WTC11 (cell line): ENCODE data around the gene NLGN3. TPM values are rescaled to one million over a fixed set of nuclear protein-coding genes. Genes with fewer than 3 reads are reported as not detected.

ENCODE experiments used
- ATAC-seq: fragments of 200-7000 bp; cut with Tn5 transposase; 2 replicates; pipeline ENCODE4 v1.10.0; 2021; ENCODE audit warnings: mild to moderate bottlenecking, moderate library complexity
- CTCF ChIA-PET: fragments of 300-600 bp; sonication (Branson Sonifier 250); formaldehyde crosslinking; loops from one replicate; lab custom pipeline; 2021; ENCODE audit warnings: antibody characterized with exemption; lab: Charles Lee
- POLR2A ChIA-PET: fragments of 350-600 bp; sonication (Branson Sonifier 250); formaldehyde crosslinking; loops from one replicate; lab custom pipeline; 2021; ENCODE audit warnings: antibody characterized with exemption; lab: Charles Lee
- DNase-seq: peaks from one replicate; pipeline ENCODE4 v3.0.0; 2021; ENCODE audit warnings: low spot score
- H3K27ac Mint-ChIP-seq: 2 replicates; pipeline ENCODE4 v1.8.0; 2021; ENCODE audit warnings: mixed read lengths
- H3K27me3 Mint-ChIP-seq: 2 replicates; pipeline ENCODE4 v1.8.0; 2021; ENCODE audit warnings: low read depth, mild to moderate bottlenecking, moderate library complexity, mixed read lengths
- H3K36me3 Mint-ChIP-seq: 2 replicates; pipeline ENCODE4 v1.8.0; 2021; ENCODE audit warnings: mixed read lengths
- H3K4me1 Mint-ChIP-seq: 2 replicates; pipeline ENCODE4 v1.8.0; 2022; ENCODE audit warnings: mixed read lengths
- H3K4me3 Mint-ChIP-seq: 2 replicates; pipeline ENCODE4 v1.8.0; 2021; ENCODE audit warnings: mild to moderate bottlenecking, moderate library complexity, mixed read lengths
- H3K9me3 Mint-ChIP-seq: 2 replicates; pipeline ENCODE4 v1.8.0; 2021; ENCODE audit warnings: mixed read lengths
- CREB1 ChIP-seq: sonication (generic); formaldehyde crosslinking; IDR thresholded peaks from 2 replicates; pipeline ENCODE4 v1.8.0; 2023; ENCODE audit warnings: mild to moderate bottlenecking, missing genetic modification reagents
- CREM ChIP-seq: sonication (generic); formaldehyde crosslinking; IDR thresholded peaks from 2 replicates; pipeline ENCODE4 v1.8.1; 2022; ENCODE audit warnings: mild to moderate bottlenecking, missing genetic modification reagents, moderate library complexity
- EMX1 ChIP-seq: fragments of 250-450 bp; sonication (Bioruptor Pico); IDR thresholded peaks from 2 replicates; pipeline ENCODE4 v1.8.0; 2021; ENCODE audit warnings: mild to moderate bottlenecking
- HMGA2 ChIP-seq: fragments of 250-450 bp; sonication (Bioruptor Pico); IDR thresholded peaks from 2 replicates; pipeline ENCODE4 v1.4.0; 2021; ENCODE audit warnings: mild to moderate bottlenecking, moderate library complexity
- JUN ChIP-seq: sonication (generic); formaldehyde crosslinking; IDR thresholded peaks from 2 replicates; pipeline ENCODE4 v1.8.0; 2023; ENCODE audit warnings: mild to moderate bottlenecking, missing genetic modification reagents
- KAT7 ChIP-seq: sonication (generic); formaldehyde crosslinking; IDR thresholded peaks from 2 replicates; pipeline ENCODE4 v1.8.1; 2023; ENCODE audit warnings: missing genetic modification reagents, mild to moderate bottlenecking, borderline replicate concordance
- MXD4 ChIP-seq: fragments of 250-450 bp; sonication (Bioruptor Pico); IDR thresholded peaks from 2 replicates; pipeline ENCODE4 v1.8.0; 2021; ENCODE audit warnings: mild to moderate bottlenecking, moderate library complexity, borderline replicate concordance
- MYBL2 ChIP-seq: sonication (generic); formaldehyde crosslinking; IDR thresholded peaks from 2 replicates; pipeline ENCODE4 v1.8.1; 2023; ENCODE audit warnings: mild to moderate bottlenecking, moderate library complexity, missing genetic modification reagents
- NFYB ChIP-seq: sonication (generic); formaldehyde crosslinking; conservative IDR thresholded peaks from 2 replicates; pipeline ENCODE4 v1.8.0; 2022; ENCODE audit warnings: low read depth, missing genetic modification reagents
- RORB ChIP-seq: fragments of 250-450 bp; sonication (Bioruptor Pico); IDR thresholded peaks from 2 replicates; pipeline ENCODE4 v1.9.0; 2021; ENCODE audit warnings: mild to moderate bottlenecking
- SMAD4 ChIP-seq: sonication (generic); formaldehyde crosslinking; IDR thresholded peaks from 2 replicates; pipeline ENCODE4 v1.8.0; 2022; ENCODE audit warnings: mild to moderate bottlenecking, missing genetic modification reagents
- SOX15 ChIP-seq: fragments of 250-450 bp; sonication (Bioruptor Pico); IDR thresholded peaks from 2 replicates; pipeline ENCODE4 v1.9.0; 2021; ENCODE audit warnings: mild to moderate bottlenecking
- ZNF121 ChIP-seq: sonication (generic); formaldehyde crosslinking; IDR thresholded peaks from 2 replicates; pipeline ENCODE4 v1.8.0; 2023; ENCODE audit warnings: missing genetic modification reagents
- ZNF396 ChIP-seq: fragments of 250-450 bp; sonication (Bioruptor Pico); IDR thresholded peaks from 2 replicates; pipeline ENCODE4 v1.8.0; 2021; ENCODE audit warnings: mild to moderate bottlenecking, moderate library complexity, borderline replicate concordance
- total RNA-seq: library from RNA; stranded (reverse); gene quantifications from 3 replicates; pipeline ENCODE4 v1.2.3, GENCODE V29; 2021
- TF ChIP-seq, protein P1 (sequence below): fragments of 250-450 bp; sonication (Bioruptor Pico); IDR thresholded peaks from 2 replicates; pipeline ENCODE4 v1.9.0; 2021; ENCODE audit warnings: mild to moderate bottlenecking, borderline replicate concordance
- TF ChIP-seq, protein P2 (sequence below): sonication (generic); formaldehyde crosslinking; IDR thresholded peaks from 2 replicates; pipeline ENCODE4 v1.8.0; 2023; ENCODE audit warnings: mild to moderate bottlenecking, missing genetic modification reagents
- TF ChIP-seq, protein P3 (sequence below): sonication (generic); formaldehyde crosslinking; IDR thresholded peaks from 2 replicates; pipeline ENCODE4 v1.8.1; 2023; ENCODE audit warnings: mild to moderate bottlenecking, missing genetic modification reagents
- TF ChIP-seq, protein P4 (sequence below): sonication (generic); formaldehyde crosslinking; IDR thresholded peaks from 2 replicates; pipeline ENCODE4 v1.8.1; 2023; ENCODE audit warnings: mild to moderate bottlenecking, missing genetic modification reagents, borderline replicate concordance

NLGN3 gene
- total RNA-seq, 1 experiment from 2014 or later = 10.8 TPM

DNA sequence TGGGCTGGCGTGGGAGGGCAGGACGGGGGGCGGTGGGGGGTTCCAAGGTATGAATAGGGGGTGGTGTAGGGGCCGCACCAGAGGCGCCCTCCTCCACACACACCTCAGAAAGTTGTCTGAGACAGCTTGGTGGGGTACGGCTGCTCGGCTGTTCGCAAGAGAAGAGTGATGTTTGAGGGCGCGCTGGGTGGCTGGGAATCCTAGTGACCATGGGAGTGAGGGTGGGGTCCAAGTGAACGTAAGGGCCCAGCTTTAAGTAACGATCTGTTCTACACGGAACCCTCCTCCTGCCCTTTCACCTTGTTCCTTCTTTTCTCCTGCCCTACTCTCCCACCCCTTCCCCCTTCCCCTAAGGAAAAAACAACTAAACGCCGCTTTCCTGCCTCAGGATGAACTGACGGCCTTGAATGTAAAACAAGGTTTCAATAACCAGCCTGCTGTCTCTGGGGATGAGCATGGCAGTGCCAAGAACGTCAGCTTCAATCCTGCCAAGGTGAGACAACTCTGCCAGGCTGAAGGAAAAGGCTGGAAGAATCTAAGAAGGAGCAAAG lies 25.6 kb upstream of the NLGN3 start:
- Mint-ChIP-seq H3K36me3 (peaks cover 27% of the 10 kb centered on the region), H3K4me1 (0 out of 2 replicates have a peak, but pooled peaks cover 2% of the 10 kb centered on the region), H3K4me3 (peak overlapping the region; percentile 74), H3K9me3 (no peaks in the 10 kb centered on the region), H3K27me3 (peaks cover 28% of the 10 kb centered on the region), H3K27ac (no peak overlapping the region)
- CTCF ChIA-PET = interaction anchor here (0.7 to 1.7 kb wide), 7 partner anchors 10 to 148 kb away, joined by 3 to 9 read pairs (median 5); no protein-coding TSS in a partner anchor
- TF ChIP-seq ZNF121 (CRISPR knock-in tag) = no peak
- TF ChIP-seq KAT7 (CRISPR knock-in tag) = no peak
- TF ChIP-seq, protein P1, sequence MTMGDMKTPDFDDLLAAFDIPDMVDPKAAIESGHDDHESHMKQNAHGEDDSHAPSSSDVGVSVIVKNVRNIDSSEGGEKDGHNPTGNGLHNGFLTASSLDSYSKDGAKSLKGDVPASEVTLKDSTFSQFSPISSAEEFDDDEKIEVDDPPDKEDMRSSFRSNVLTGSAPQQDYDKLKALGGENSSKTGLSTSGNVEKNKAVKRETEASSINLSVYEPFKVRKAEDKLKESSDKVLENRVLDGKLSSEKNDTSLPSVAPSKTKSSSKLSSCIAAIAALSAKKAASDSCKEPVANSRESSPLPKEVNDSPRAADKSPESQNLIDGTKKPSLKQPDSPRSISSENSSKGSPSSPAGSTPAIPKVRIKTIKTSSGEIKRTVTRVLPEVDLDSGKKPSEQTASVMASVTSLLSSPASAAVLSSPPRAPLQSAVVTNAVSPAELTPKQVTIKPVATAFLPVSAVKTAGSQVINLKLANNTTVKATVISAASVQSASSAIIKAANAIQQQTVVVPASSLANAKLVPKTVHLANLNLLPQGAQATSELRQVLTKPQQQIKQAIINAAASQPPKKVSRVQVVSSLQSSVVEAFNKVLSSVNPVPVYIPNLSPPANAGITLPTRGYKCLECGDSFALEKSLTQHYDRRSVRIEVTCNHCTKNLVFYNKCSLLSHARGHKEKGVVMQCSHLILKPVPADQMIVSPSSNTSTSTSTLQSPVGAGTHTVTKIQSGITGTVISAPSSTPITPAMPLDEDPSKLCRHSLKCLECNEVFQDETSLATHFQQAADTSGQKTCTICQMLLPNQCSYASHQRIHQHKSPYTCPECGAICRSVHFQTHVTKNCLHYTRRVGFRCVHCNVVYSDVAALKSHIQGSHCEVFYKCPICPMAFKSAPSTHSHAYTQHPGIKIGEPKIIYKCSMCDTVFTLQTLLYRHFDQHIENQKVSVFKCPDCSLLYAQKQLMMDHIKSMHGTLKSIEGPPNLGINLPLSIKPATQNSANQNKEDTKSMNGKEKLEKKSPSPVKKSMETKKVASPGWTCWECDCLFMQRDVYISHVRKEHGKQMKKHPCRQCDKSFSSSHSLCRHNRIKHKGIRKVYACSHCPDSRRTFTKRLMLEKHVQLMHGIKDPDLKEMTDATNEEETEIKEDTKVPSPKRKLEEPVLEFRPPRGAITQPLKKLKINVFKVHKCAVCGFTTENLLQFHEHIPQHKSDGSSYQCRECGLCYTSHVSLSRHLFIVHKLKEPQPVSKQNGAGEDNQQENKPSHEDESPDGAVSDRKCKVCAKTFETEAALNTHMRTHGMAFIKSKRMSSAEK (CRISPR knock-in tag) = no peak
- TF ChIP-seq CREM (CRISPR knock-in tag) = no peak
- TF ChIP-seq, protein P2, sequence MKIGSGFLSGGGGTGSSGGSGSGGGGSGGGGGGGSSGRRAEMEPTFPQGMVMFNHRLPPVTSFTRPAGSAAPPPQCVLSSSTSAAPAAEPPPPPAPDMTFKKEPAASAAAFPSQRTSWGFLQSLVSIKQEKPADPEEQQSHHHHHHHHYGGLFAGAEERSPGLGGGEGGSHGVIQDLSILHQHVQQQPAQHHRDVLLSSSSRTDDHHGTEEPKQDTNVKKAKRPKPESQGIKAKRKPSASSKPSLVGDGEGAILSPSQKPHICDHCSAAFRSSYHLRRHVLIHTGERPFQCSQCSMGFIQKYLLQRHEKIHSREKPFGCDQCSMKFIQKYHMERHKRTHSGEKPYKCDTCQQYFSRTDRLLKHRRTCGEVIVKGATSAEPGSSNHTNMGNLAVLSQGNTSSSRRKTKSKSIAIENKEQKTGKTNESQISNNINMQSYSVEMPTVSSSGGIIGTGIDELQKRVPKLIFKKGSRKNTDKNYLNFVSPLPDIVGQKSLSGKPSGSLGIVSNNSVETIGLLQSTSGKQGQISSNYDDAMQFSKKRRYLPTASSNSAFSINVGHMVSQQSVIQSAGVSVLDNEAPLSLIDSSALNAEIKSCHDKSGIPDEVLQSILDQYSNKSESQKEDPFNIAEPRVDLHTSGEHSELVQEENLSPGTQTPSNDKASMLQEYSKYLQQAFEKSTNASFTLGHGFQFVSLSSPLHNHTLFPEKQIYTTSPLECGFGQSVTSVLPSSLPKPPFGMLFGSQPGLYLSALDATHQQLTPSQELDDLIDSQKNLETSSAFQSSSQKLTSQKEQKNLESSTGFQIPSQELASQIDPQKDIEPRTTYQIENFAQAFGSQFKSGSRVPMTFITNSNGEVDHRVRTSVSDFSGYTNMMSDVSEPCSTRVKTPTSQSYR (CRISPR knock-in tag) = no peak
- no peak for TF ChIP-seq ZNF396 (CRISPR knock-in tag)
- TF ChIP-seq MXD4 = no peak
- no peak for TF ChIP-seq JUN (CRISPR knock-in tag)
- TF ChIP-seq SOX15 (CRISPR knock-in tag) = no peak
- no peak for TF ChIP-seq CREB1
- no peak for TF ChIP-seq MYBL2 (CRISPR knock-in tag)
- no peak for TF ChIP-seq NFYB
- TF ChIP-seq HMGA2 = no peak
- no peak for TF ChIP-seq RORB (CRISPR knock-in tag)
- TF ChIP-seq SMAD4 = no peak
- POLR2A ChIA-PET = interaction anchor here (0.6 to 1.7 kb wide), 8 partner anchors 16 to 247 kb away, joined by 3 to 7 read pairs (median 4); partner anchors contain the start of genes NONO and TAF1
- DNase-seq (no peak), ATAC-seq (no peak)

DNA sequence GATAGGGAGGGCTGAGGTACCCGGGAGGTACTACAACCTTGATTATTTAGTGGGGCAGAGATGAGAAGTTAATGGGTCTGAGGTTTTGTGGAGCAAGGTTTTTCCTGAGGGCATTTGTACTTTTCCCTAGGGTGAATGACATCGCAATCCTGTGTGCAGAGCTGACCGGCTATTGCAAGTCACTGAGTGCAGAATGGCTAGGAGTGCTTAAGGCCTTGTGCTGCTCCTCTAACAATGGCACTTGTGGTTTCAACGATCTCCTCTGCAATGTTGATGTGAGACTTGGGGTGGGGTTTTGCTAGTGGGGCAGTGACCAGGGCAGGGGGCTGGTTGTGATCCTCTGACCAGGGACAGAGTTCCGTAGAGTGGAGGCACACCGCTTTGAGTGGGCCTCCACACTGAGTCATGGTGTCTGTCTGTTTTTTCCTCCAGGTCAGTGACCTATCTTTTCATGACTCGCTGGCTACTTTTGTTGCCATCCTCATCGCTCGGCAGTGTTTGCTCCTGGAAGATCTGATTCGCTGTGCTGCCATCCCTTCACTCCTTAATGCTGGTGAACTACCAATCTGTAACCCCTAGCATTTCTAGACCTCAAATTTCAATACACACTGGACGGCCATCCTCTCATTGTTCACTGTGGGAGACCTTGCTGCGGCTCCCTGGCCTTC lies 16.3 kb upstream of the NLGN3 start:
- peaks cover 9% of the 10 kb centered on the region for H3K4me1 Mint-ChIP-seq
- peaks cover 76% of the 10 kb centered on the region for H3K36me3 Mint-ChIP-seq
- CTCF ChIA-PET = interaction anchor here (0.6 to 1.1 kb wide), 5 partner anchors 10 to 130 kb away, joined by 3 to 5 read pairs (median 3); partner anchors contain the start of genes MED12 and SNX12
- ATAC-seq (no peak), DNase-seq (no peak)
- H3K4me3 Mint-ChIP-seq = no peak overlapping the region
- no peaks in the 10 kb centered on the region for H3K9me3 Mint-ChIP-seq
- H3K27me3 Mint-ChIP-seq = no peaks in the 10 kb centered on the region
- POLR2A ChIA-PET = no interaction called here
- TF ChIP-seq EMX1 = no peak
- TF ChIP-seq, protein P3, sequence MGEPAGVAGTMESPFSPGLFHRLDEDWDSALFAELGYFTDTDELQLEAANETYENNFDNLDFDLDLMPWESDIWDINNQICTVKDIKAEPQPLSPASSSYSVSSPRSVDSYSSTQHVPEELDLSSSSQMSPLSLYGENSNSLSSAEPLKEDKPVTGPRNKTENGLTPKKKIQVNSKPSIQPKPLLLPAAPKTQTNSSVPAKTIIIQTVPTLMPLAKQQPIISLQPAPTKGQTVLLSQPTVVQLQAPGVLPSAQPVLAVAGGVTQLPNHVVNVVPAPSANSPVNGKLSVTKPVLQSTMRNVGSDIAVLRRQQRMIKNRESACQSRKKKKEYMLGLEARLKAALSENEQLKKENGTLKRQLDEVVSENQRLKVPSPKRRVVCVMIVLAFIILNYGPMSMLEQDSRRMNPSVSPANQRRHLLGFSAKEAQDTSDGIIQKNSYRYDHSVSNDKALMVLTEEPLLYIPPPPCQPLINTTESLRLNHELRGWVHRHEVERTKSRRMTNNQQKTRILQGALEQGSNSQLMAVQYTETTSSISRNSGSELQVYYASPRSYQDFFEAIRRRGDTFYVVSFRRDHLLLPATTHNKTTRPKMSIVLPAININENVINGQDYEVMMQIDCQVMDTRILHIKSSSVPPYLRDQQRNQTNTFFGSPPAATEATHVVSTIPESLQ (CRISPR knock-in tag) = no peak
- no peak for TF ChIP-seq NFYB
- TF ChIP-seq, protein P4, sequence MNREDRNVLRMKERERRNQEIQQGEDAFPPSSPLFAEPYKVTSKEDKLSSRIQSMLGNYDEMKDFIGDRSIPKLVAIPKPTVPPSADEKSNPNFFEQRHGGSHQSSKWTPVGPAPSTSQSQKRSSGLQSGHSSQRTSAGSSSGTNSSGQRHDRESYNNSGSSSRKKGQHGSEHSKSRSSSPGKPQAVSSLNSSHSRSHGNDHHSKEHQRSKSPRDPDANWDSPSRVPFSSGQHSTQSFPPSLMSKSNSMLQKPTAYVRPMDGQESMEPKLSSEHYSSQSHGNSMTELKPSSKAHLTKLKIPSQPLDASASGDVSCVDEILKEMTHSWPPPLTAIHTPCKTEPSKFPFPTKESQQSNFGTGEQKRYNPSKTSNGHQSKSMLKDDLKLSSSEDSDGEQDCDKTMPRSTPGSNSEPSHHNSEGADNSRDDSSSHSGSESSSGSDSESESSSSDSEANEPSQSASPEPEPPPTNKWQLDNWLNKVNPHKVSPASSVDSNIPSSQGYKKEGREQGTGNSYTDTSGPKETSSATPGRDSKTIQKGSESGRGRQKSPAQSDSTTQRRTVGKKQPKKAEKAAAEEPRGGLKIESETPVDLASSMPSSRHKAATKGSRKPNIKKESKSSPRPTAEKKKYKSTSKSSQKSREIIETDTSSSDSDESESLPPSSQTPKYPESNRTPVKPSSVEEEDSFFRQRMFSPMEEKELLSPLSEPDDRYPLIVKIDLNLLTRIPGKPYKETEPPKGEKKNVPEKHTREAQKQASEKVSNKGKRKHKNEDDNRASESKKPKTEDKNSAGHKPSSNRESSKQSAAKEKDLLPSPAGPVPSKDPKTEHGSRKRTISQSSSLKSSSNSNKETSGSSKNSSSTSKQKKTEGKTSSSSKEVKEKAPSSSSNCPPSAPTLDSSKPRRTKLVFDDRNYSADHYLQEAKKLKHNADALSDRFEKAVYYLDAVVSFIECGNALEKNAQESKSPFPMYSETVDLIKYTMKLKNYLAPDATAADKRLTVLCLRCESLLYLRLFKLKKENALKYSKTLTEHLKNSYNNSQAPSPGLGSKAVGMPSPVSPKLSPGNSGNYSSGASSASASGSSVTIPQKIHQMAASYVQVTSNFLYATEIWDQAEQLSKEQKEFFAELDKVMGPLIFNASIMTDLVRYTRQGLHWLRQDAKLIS = no peak
- TF ChIP-seq, all 79 proteins: peak for 0
- H3K27ac Mint-ChIP-seq = no peak overlapping the region; the same call in 1 of the 2 replicates
